ENCODE results near the gene CCSER1.
"Not testable (repeated sequence)": the region's sequence is repeated elsewhere in the genome, so short reads cannot be mapped to it uniquely, and the experiment has no call there.

Gene CCSER1

GRCh38 chr4:91345632-91346031 is 1218.4 kb downstream of the CCSER1 start:
- no peak for DNase-seq (ENCODE audit: low read depth, low spot score)

GRCh38 chr4:91356496-91356895 is 1229.3 kb downstream of the CCSER1 start:
- not testable (repeated sequence) for DNase-seq (ENCODE audit: low read depth, low spot score)

DNA sequence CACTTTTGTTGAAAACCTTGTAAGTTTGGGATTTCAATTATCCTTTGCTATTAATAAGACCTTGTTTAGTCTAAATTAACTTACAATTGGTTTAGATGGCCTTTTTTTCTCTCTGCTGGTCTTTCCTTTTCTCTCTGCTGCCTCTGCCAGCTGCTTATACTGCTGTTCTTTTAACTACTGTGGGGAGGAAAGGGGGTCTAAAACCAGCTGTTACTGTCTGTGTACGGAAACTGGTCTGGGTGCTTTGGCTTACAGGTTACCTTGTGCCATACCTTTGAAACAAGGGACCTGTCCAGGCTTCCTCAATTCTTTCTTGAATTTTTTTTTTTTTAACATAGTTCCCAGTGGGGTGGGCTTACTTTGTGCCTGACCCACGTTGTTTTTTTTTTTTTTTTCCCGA is 1230.8 kb downstream of the CCSER1 start:
- DNase-seq (ENCODE audit: low read depth, low spot score) = not testable (repeated sequence)

DNA sequence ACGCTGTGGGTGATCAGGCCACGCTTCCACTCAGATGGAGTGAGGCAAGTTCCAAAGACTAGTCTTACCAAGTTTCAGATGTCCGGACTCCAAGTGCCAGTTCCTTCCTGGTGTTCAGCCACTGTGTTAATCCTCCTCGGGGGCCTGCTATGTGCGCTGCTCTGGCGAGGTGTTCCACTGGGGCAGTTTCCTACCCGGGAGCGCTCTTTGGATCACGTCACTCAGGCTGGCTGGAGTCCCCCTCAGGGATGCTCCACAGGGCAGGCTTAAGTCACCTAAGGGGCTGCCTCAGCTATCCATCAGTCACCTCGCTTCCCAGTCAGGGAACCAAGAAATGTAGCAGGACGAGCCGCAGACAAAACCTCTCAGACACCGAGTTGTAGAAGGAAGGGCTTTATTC is 1231.4 kb downstream of the CCSER1 start:
- DNase-seq (ENCODE audit: low read depth, low spot score) = not testable (repeated sequence)

DNA sequence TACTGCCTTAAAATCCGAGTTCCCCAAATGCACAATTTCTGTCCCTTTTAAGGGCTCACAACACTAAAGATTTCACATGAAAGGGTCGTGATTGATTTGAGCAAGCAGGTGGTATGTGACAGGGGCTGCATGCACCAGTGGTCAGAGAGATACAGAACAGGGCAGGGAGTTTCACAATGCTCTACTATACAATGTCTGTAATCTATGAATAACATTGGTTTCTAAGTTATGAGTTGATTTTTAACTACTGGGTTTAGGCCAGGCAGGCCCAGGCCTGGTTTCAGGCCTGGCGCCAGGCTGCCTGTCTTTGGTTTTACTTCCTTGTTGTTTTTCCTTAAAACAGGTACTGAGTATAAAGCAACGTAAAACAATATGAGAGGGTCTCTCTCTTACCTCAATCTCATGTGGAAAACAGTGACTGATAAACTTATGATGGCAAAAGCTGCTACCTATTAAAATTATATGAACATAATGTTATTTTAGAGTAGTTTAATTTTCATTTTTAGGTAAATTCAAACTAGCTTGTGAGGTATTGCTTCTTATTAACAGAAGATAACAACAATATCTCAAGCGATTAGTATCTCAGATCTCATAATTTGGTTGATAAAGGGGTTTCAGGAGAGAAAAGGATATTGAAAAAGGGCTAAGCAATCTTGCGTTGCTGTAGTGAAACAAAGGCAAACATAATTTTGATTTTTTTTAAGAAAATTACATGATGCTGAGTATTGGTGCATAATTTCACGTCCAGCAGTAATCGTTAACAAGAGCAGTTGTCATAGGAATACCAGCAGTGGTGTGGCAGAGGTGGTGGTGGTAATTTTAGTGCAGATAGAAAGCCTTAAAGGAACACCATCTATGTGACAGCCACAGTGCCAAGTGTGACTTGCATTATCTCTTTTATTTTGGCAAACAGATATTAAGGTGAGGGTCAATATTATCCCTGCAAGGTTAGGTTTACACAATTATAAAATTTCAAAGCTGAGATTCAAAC is 1232.1 kb downstream of the CCSER1 start:
- no peak for DNase-seq (ENCODE audit: low read depth, low spot score)

DNA sequence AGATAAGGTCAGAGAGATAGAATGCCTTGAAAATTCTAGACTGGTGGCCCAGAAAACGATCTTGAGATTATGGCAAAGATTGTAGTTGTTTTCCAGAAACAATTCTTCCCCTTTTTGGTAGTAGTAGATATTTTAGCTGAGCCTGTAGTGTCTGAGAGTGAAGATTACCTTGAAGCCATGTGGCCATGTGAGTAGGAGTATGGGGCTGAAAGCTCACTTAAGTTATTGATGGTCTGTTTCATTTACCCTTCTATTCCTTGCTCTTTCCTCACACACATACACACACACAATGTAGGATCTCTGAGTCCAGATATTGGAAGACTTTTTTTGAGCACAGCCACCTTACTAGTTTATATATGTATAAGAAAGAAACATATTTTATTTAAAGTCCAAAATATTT is 1234.9 kb downstream of the CCSER1 start:
- DNase-seq (ENCODE audit: low read depth, low spot score) = no peak

DNA sequence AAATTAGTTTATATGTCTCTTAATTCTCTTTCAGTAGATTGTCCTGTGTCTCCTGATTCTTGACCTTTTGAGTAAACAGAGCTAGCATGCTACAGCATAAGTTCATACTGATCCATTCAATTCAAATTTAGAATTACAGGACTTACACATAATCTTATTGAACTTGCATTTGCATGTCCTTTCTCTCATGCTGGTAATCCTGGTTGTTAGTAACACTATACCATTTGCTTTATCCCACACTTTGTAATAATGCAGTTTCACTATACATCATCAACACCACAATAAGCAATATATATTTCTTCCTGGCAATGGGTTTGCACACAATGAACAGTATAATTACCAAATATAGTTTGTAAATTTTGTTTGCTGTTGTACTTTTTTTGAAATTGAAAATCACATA is 1239.4 kb downstream of the CCSER1 start:
- no peak for DNase-seq (ENCODE audit: low read depth, low spot score)

DNA sequence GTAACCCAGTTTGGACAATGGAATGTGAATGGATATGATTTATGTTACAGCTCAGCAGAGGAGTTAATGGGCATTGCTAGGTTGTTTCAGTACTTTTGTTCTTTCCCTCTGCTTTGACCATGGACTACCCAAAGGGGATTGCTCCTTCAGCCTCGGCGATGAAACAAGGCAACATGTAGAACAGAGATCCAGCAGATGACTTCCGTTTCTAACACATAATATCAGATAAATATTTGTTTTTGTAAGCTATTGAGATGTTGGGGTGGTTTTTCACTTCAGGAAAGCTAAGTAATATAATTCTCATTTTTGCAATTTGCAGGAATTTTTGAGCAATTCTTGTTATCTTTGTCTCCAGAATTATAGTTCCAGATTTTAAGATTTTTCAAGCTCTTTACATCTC is 1241.9 kb downstream of the CCSER1 start:
- DNase-seq (ENCODE audit: low read depth, low spot score) = no peak

DNA sequence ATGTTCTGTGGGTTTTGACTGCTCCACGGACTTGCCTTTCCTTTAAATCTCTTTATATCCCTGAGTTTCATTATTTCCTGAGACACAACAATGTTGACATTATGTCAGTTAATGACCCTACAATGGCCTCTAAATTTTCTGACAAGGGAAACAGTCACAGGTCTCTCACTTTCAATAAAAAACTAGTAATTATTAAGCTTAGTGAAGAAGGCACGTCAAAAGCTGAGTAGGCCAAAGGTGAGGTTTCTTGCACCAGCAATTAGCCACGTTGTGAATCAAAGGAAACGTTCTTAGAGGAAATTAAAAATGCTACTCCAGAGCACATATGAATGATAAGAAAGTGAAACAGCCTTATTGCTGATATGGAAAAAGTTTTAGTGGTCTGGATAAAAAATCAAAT is 1246.4 kb downstream of the CCSER1 start:
- no peak for DNase-seq (ENCODE audit: low read depth, low spot score)

GRCh38 chr4:91405431-91405830 is 1278.2 kb downstream of the CCSER1 start:
- not testable (repeated sequence) for DNase-seq (ENCODE audit: low read depth, low spot score)

- DNase-seq (ENCODE audit: low read depth, low spot score) = no peak
Observed at GRCh38 chr4:91422011-91422410, 1294.8 kb downstream of the CCSER1 start.

DNA sequence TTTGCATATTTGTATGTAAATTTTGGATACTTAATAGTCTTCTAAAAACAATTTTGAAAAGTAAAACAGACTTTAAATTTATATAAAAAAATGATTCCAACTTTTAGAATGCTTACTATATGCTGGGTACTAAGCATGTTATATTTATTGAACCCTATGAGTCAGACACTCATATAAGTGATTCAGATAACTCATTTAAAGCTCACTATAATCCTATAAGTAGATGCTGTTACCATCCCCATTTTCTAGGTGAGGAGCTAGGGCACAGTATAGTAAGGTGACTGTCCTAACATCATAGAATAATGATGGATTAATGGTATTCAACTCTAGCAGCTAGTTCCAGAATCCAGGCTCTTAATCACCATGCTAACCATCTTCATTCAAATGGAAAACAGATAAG is 1299.5 kb downstream of the CCSER1 start:
- DNase-seq (ENCODE audit: low read depth, low spot score) = no peak

DNA sequence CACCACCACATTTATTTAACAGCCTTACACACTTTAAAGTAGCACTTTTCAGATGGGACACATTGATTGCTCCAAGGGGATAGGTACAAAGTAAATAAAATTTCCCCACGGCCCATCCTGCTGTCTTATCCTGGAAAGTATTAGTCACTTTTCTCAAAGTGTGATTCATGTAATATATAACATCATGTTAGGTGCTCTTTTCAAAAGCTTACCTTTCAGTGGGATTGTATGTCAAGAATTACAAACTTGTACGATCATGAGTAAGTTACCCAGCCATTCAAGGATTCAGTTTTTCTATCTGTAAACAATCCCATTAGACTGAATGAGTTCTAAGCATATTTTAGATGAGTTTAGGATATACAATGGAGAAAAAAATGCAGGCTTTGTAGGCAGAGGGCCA is 1300.0 kb downstream of the CCSER1 start:
- no peak for DNase-seq (ENCODE audit: low read depth, low spot score)

GRCh38 chr4:91434631-91435030 is 1307.4 kb downstream of the CCSER1 start:
- DNase-seq (ENCODE audit: low read depth, low spot score) = no peak

GRCh38 chr4:91436556-91436955 is 1309.4 kb downstream of the CCSER1 start:
- DNase-seq (ENCODE audit: low read depth, low spot score) = no peak

GRCh38 chr4:91447168-91447567 is 1320.0 kb downstream of the CCSER1 start:
- no peak for DNase-seq (ENCODE audit: low read depth, low spot score)

GRCh38 chr4:91448668-91449330 is 1321.6 kb downstream of the CCSER1 start:
- DNase-seq (ENCODE audit: low read depth, low spot score) = no peak

GRCh38 chr4:91454111-91454510 is 1326.9 kb downstream of the CCSER1 start:
- DNase-seq (ENCODE audit: low read depth, low spot score) = no peak

DNA sequence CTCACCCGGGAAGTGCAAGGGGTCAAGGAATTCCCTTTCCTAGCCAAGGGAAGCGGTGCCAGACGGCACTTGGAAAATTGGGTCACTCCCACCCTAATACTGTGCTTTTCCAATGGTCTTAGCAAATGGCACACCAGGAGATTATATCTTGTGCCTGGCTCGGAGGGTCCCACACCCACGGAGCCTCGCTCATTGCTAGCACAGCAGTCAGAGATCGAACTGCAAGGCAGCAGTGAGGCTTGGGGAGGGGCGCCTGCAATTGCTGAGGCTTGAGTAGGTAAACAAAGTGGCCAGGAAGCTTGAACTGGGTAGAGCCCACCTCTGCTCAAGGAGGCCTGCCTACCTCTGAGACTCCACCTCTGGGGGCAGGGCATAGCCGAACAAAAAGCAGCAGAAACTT is 1335.4 kb downstream of the CCSER1 start:
- not testable (repeated sequence) for DNase-seq (ENCODE audit: low read depth, low spot score)

DNA sequence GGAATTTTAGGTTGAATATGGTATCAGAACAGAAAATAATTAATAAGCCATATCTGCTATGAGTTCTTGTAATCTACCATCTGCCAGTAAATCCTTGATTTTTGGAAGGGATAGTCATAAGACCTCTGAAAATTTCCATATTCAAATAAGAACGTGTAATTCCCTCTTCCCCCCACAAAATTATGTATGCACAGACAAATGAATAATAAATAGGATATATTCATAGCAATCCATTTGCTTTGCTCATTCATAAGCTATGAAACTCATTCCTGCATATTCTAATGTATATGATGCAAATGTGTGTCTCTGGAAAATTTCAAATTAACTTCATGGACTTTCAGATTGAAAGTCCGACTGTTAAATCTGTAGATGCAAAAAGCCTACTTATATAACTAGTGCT is 1343.5 kb downstream of the CCSER1 start:
- no peak for DNase-seq (ENCODE audit: low read depth, low spot score)

DNA sequence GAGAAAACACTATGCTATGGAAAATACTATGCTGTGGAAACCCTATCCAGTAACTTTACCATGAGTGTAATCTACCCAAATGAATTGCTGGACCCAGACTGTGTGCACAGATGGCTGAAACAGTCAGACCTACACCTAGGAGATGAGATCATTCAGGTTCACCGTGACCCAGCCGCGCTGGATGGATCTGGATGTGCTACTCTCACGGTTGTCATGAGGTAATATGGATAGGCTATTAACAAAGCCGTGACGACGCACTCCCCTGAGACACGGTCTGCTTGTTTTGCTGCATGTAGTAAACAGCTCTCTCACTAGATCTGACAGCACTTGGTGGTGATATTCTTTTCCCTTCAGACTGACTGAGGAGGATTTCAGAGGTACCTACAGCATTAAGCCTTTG is 1344.1 kb downstream of the CCSER1 start:
- DNase-seq (ENCODE audit: low read depth, low spot score) = no peak

GRCh38 chr4:91472046-91472445 is 1344.9 kb downstream of the CCSER1 start:
- DNase-seq (ENCODE audit: low read depth, low spot score) = no peak

DNA sequence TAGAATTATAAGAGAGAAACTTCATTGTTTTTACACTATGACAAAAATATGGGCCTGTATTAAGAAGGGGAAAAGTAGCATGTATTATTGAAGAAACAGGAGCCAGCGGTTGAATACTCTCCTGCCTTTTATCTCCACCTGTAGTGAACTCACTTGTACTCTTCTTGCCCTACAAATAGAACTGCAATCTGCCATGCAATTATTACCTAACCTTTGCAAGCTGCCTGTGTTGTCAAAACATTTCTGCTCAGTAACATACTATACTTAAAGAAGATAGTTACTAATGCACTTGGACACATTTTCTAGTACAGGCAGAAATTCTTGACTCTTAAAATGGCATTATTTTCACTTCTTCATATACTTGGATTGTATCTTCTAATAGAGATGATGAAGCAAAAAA is 1358.2 kb downstream of the CCSER1 start:
- no peak for DNase-seq (ENCODE audit: low read depth, low spot score)

Data from ELF-1 (cell line).